GM12873 (cell line): ENCODE data around the gene ARID5B.

ENCODE experiments used
- TF ChIP-seq, protein P1 (sequence below): IDR thresholded peaks from 2 replicates; pipeline ENCODE4 v1.5.1; 2012; ENCODE audit warnings: low read depth, mild to moderate bottlenecking, moderate library complexity, low read length, control low read depth; ENCODE audit not compliant: insufficient read depth; ENCODE audit errors: missing control alignments

Gene ARID5B

DNA sequence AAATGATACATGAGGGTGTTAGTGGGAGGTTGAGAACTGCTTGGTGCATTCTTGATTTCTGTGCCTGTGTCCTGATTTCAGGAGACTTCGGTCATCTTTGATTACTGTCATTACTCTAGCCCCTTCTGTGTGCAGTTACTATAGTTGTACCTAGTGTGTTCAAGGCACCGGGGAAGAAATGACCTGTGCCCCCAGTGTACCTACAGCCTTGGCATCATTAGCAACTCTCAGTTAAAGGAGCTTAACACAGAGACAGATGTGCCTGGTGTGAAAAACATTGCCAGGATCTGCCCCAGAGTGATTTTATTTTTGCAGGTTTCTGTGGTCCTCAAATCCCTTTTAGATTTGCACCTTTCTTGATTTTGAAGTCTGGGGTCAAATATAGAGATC, 62.2 kb downstream of the ARID5B start:
- TF ChIP-seq, protein P1, sequence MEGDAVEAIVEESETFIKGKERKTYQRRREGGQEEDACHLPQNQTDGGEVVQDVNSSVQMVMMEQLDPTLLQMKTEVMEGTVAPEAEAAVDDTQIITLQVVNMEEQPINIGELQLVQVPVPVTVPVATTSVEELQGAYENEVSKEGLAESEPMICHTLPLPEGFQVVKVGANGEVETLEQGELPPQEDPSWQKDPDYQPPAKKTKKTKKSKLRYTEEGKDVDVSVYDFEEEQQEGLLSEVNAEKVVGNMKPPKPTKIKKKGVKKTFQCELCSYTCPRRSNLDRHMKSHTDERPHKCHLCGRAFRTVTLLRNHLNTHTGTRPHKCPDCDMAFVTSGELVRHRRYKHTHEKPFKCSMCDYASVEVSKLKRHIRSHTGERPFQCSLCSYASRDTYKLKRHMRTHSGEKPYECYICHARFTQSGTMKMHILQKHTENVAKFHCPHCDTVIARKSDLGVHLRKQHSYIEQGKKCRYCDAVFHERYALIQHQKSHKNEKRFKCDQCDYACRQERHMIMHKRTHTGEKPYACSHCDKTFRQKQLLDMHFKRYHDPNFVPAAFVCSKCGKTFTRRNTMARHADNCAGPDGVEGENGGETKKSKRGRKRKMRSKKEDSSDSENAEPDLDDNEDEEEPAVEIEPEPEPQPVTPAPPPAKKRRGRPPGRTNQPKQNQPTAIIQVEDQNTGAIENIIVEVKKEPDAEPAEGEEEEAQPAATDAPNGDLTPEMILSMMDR = no peak

DNA sequence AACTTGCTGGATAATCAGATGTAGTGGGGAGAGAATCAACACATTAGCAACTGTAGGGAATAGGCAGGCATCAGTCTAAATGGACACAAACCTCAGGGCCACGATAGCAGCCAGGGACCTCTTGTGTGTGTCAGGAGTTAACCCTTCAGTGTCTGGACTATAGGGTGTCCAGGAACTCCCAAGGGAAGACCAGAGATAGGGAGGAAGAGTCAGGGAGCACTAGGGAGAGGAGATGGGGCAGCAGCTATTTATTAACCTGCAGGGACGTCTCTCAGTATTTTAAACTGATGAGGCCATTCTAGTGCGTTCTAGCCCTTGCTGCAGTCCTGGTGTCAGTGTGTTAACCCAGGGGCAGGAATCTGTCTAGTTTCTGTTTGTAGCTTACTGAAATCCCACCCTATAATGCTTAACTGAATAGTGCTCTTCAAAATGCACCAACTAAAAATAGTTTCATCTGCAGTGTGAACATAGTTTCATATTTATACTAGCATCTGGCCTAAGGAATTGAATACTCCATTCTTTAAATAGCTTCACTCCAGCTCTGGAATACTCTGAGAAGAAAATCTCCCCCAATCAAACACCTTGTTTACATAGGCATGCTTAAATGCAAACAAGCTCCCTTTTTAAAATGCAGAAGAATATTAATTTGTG, 62.7 kb downstream of the ARID5B start:
- TF ChIP-seq, protein P1 = no peak

DNA sequence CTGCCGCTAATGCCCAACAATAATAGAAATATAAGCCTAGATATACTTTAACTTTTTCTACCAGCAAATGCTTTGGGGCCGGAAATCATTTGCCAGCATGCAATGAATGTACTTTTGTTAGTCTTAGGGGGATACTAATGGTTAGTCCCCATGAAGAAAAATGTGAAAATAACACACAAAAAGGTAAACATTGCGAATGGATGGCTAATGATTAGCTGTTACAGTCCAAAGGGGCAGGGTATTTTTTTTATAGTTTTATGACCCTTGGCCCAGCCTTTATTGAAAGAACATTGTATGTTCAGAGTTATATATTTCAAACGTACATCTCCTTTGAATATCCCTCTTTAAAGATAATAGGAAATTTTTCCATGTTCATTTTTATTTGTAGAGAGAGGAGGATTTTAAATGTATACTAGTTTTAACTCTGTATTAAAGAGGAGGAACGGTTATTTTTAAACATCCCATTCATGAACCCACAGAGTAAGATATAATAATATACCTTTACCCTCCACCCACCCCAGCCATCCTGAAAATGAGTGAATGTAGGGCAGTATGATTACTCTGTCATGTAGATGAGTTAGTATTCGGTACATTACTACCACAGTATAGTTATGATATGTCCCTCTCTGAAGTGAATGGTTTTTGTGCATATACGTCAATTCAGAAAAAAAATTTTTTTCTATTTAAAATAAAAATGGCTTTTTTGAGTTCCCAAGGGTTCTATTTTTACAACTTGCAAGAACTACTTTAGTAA, 63.6 kb downstream of the ARID5B start:
- TF ChIP-seq, protein P1 = no peak

DNA sequence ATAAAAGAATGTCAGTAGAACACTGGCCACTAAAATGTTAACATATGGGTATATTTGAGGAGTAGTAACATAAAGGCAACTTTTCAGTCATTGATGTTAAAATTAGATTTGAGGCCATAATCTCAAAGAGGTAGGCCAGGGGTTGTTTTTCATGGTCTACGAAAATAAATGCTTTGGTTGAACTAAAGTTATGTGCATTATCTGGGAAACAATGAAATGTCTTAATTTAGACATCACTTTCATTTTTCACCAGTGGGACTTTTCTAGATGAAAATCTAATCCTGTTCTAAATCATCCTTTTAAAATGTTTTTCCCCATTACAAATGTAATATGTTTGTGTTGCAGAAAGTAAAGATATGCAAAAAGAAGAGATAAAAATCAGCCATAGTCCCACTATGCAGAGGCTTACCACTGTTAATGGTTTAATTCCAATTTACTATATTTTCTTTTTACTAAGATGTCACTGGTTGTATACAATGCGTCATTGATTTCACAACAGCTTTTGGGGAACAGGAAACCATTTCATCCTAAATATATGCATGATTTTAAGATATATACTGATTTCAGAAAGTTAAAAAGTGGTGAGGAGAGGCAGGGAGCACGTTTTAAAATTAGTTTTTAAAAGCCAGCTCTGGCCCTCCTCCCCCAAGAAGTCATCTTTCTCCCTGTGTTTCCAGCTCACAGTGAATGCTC, 64.3 kb downstream of the ARID5B start:
- TF ChIP-seq, protein P1 = no peak

DNA sequence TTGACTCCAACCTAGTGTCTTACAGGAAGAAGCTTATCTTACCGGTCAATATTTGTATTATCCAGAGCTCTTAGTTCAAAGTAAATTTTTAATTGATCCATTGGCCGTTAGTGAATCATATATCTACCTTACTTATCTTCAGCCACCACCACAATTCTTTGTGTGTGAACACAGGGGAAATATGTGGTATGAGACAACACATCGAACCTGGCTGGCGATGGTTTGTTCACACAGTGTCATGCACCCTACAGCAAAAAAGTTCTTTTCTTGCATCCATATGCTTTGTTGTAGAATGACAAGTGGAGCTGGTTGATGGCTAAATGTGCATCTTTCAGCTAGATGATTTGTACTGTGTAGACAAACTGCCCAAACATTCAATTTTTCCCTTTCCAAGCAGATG, 65.8 kb downstream of the ARID5B start:
- TF ChIP-seq, protein P1 = no peak

DNA sequence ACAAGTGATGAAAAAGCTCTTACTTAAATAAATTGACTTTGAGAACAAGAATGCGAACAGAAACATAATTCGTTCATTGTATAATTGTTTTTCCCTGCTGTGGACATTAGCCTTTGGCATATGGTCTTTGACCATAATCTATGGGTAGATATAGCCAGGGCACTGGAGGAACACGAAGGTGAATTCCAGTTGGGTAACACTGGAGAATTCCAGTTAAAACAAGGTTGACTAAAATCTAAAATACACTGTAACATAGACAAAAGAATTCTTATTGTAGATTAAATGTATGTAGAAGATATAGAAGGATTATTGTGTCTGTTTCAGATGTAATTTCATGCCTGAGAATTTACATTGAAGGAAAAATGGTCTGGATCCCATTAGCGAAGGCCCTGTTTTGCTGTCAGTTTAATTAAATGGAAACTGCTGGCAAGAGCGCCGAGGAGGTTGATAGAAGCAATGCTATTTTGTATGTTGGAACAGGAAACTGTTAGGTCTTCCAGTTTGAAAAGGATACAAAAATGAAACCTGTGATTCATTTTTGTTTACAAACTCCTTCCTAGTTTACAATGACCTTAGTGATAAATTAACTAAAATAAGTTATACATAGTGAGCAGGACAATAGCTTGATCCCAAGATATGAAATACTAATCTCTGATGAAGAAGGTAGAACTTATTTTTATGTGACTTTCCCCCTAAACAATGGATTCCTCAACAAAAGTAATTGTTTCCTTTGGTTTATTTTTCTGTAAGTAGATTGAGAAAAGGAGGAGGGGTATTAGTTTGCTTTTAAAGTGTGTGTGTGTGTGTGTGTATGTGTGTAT, 68.9 kb downstream of the ARID5B start:
- TF ChIP-seq, protein P1 = no peak
